ENCODE results near the gene PER1. TPM values are rescaled to one million over a fixed set of nuclear protein-coding genes. Genes with fewer than 3 reads are reported as not detected.

Gene PER1
- total and polyA plus RNA-seq, 10 of the 15 experiments (the other 5 are each of a cell fraction or from before 2014, with no cell fraction given) = 0.02 to 25.1 (median 5.4) TPM

- TF ChIP-seq ETV6 (conservative IDR thresholded peaks at IDR 0.05 in 1 of 2, IDR thresholded peaks at IDR 0.05 in 1 of 2; ENCODE audit: borderline replicate concordance in 1 of 2, low read depth in 1 of 2) (no peak), E2F4 (IDR thresholded peaks at IDR 0.05; ENCODE audit: low read depth, low read length) (no peak), RUNX3 (IDR thresholded peaks at IDR 0.05; ENCODE audit: low read length) (no peak), SIX5 (IDR thresholded peaks at IDR 0.05; ENCODE audit: low read depth, low read length, severe bottlenecking) (no peak), ZNF687 (IDR thresholded peaks at IDR 0.05) (peak; percentile 66), PAX5 (IDR thresholded peaks at IDR 0.05; ENCODE audit: borderline replicate concordance, low read depth, low read length) (no peak), CTCF (IDR thresholded peaks at IDR 0.05 in 2 of 3, conservative IDR thresholded peaks at IDR 0.05 in 1 of 3; ENCODE audit: control insufficient read depth in 2 of 3, extremely low read depth in 1 of 3, insufficient read depth in 1 of 3, low read depth in 3 of 3, low read length in 3 of 3) (no peak), MEF2B (IDR thresholded peaks at IDR 0.05; ENCODE audit: partially characterized antibody, poor library complexity, severe bottlenecking) (peak; percentile 66), KAT2A (conservative IDR thresholded peaks at IDR 0.05; ENCODE audit: control insufficient read depth, low read depth, low read length) (no peak), CEBPB (IDR thresholded peaks at IDR 0.05; ENCODE audit: borderline replicate concordance in 1 of 2, low read depth in 2 of 2, low read length in 2 of 2) (peak in 1 of 2 experiments; percentile 56; a peak in 1 of 4 replicates), CHD2 (IDR thresholded peaks at IDR 0.05; ENCODE audit: borderline replicate concordance, low read depth, low read length) (peak; percentile 39; the same call in 1 of the 2 replicates), IKZF2 (IDR thresholded peaks at IDR 0.05) (no peak), ZNF24 (IDR thresholded peaks at IDR 0.05) (no peak), SMC3 (IDR thresholded peaks at IDR 0.05; ENCODE audit: borderline replicate concordance, low read length) (no peak), GABPA (IDR thresholded peaks at IDR 0.05; ENCODE audit: low read depth) (no peak), NKRF (conservative IDR thresholded peaks at IDR 0.05) (peak; percentile 52), USF2 (IDR thresholded peaks at IDR 0.05; ENCODE audit: borderline replicate concordance, low read depth, low read length) (no peak), HDGF (IDR thresholded peaks at IDR 0.05) (peak; percentile 74; the same call in 1 of the 2 replicates), RAD51 (IDR thresholded peaks at IDR 0.05) (no peak), CBFB (IDR thresholded peaks at IDR 0.05; ENCODE audit: low read depth) (no peak)
Measured at GRCh38 chr17:8152112-8152775, at the start of gene PER1 (continued).
